Measurements from ENCODE around the gene NYNRIN. TPM values are rescaled to one million over a fixed set of nuclear protein-coding genes. Genes with fewer than 3 reads are reported as not detected.

Gene NYNRIN
- total RNA-seq, 1 donor from 2014 or later, result 39.6 TPM

- H3K4me3 Mint-ChIP-seq (ENCODE audit: unreplicated experiment), result no peak overlapping the region
- peaks cover 37% of the 10 kb centered on the region for H3K4me1 Mint-ChIP-seq (ENCODE audit: unreplicated experiment)
- H3K27ac Mint-ChIP-seq (ENCODE audit: unreplicated experiment), result no peak overlapping the region
- TF ChIP-seq CTCF (IDR thresholded peaks at IDR 0.05), result no peak
- DNase-seq (ENCODE audit: extremely low spot score, unreplicated experiment), result no peak
- peaks cover 4% of the 10 kb centered on the region for H3K9me3 Mint-ChIP-seq (ENCODE audit: unreplicated experiment)
- H3K27me3 Mint-ChIP-seq (ENCODE audit: unreplicated experiment), result no peaks in the 10 kb centered on the region
- H3K36me3 Mint-ChIP-seq (ENCODE audit: unreplicated experiment), result peaks cover 4% of the 10 kb centered on the region
Measured at GRCh38 chr14:24427537-24428508, 29.0 kb downstream of the NYNRIN start.

- no peak for TF ChIP-seq CTCF (IDR thresholded peaks at IDR 0.05)
- DNase-seq (ENCODE audit: extremely low spot score, unreplicated experiment), result no peak
- Mint-ChIP-seq H3K36me3 (ENCODE audit: unreplicated experiment) (peaks cover 13% of the 10 kb centered on the region), H3K27me3 (ENCODE audit: unreplicated experiment) (no peaks in the 10 kb centered on the region), H3K9me3 (ENCODE audit: unreplicated experiment) (peaks cover 4% of the 10 kb centered on the region), H3K4me3 (ENCODE audit: unreplicated experiment) (no peak overlapping the region), H3K27ac (ENCODE audit: unreplicated experiment) (peak overlapping the region; percentile 96), H3K4me1 (ENCODE audit: unreplicated experiment) (peaks cover 43% of the 10 kb centered on the region)
Measured at GRCh38 chr14:24428628-24429394, 30.0 kb downstream of the NYNRIN start.

- H3K4me1 Mint-ChIP-seq (ENCODE audit: unreplicated experiment), result peaks cover 43% of the 10 kb centered on the region
- TF ChIP-seq CTCF (IDR thresholded peaks at IDR 0.05), result no peak
- peak within 1 kb of the TSS; percentile 96 for H3K27ac Mint-ChIP-seq (ENCODE audit: unreplicated experiment)
- peak; percentile 96 for DNase-seq (ENCODE audit: extremely low spot score, unreplicated experiment)
- no peaks in the 10 kb centered on the region for H3K27me3 Mint-ChIP-seq (ENCODE audit: unreplicated experiment)
- H3K4me3 Mint-ChIP-seq (ENCODE audit: unreplicated experiment), result peak within 1 kb of the TSS; percentile 83
- H3K36me3 Mint-ChIP-seq (ENCODE audit: unreplicated experiment), result peaks cover 15% of the 10 kb centered on the region
- H3K9me3 Mint-ChIP-seq (ENCODE audit: unreplicated experiment), result peaks cover 4% of the 10 kb centered on the region
Measured at GRCh38 chr14:24429395-24430142, 30.8 kb downstream of the NYNRIN start, which contains the start of the genes CBLN3 and KHNYN. Gene CBLN3, minus strand, starts transcription at chr14:24429668. Its CDS starts 614 bp downstream, at chr14:24429054. Gene KHNYN, plus strand, starts transcription at chr14:24429954. Its CDS starts 777 bp downstream, at chr14:24430731.

- no peak for TF ChIP-seq CTCF (IDR thresholded peaks at IDR 0.05)
- Mint-ChIP-seq H3K27ac (ENCODE audit: unreplicated experiment) (peak overlapping the region; percentile 95), H3K27me3 (ENCODE audit: unreplicated experiment) (no peaks in the 10 kb centered on the region), H3K9me3 (ENCODE audit: unreplicated experiment) (peaks cover 3% of the 10 kb centered on the region), H3K36me3 (ENCODE audit: unreplicated experiment) (peaks cover 15% of the 10 kb centered on the region), H3K4me1 (ENCODE audit: unreplicated experiment) (peaks cover 43% of the 10 kb centered on the region), H3K4me3 (ENCODE audit: unreplicated experiment) (peak overlapping the region; percentile 83)
- DNase-seq (ENCODE audit: extremely low spot score, unreplicated experiment), result peak; percentile 92
Measured at GRCh38 chr14:24430143-24430681, 31.4 kb downstream of the NYNRIN start.
